HepG2 (cell line): ENCODE measurements around the gene GGA1. TPM values are rescaled to one million over a fixed set of nuclear protein-coding genes. Genes with fewer than 3 reads are reported as not detected.

ENCODE experiments used
- ATF3 ChIP-seq: sonication (generic); formaldehyde crosslinking; IDR thresholded peaks from 2 replicates; pipeline ENCODE4 v1.4.0; 2020; ENCODE audit warnings: missing genetic modification reagents
- BRCA1 ChIP-seq: sonication (generic); formaldehyde crosslinking; IDR thresholded peaks from 2 replicates; pipeline ENCODE4 v1.4.0; 2020; ENCODE audit warnings: missing genetic modification reagents
- DRAP1 ChIP-seq: IDR thresholded peaks from 2 replicates; pipeline ENCODE4 v1.6.1; 2016; ENCODE audit warnings: missing genetic modification reagents, missing compliant biosample characterization
- EP300 ChIP-seq, 3 experiments: sonication (generic) in 1 of 3; formaldehyde crosslinking in 1 of 3; IDR thresholded peaks; 2 replicates each; pipeline versions ENCODE4 v1.5.1 to v1.6.1; 2011 to 2020; ENCODE audit warnings: low read depth in 2 of 3, low read length in 2 of 3, borderline replicate concordance in 1 of 3, improper control_type of control experiment in 1 of 3, mild to moderate bottlenecking in 1 of 3, missing genetic modification reagents in 1 of 3, moderate library complexity in 1 of 3
- FOXA3 ChIP-seq: IDR thresholded peaks from 2 replicates; pipeline ENCODE4 v1.6.1; 2016; ENCODE audit warnings: missing genetic modification reagents, missing compliant biosample characterization
- FOXO1 ChIP-seq: sonication (generic); formaldehyde crosslinking; IDR thresholded peaks from 2 replicates; pipeline ENCODE4 v1.4.0; 2020; ENCODE audit warnings: missing genetic modification reagents
- JUN ChIP-seq: sonication (generic); formaldehyde crosslinking; IDR thresholded peaks from 2 replicates; pipeline ENCODE4 v1.4.0; 2020; ENCODE audit warnings: mild to moderate bottlenecking, missing genetic modification reagents
- LCORL ChIP-seq, 2 experiments: fragments of 450-650 bp in 1 of 2; sonication (generic) in 1 of 2; formaldehyde crosslinking in 1 of 2; IDR thresholded peaks; 2 replicates each; pipeline versions ENCODE4 v1.5.0 to v1.6.1; 2017 to 2020; ENCODE audit warnings: antibody characterized with exemption in 1 of 2, missing genetic modification reagents in 1 of 2
- LRRFIP1 ChIP-seq: sonication (generic); formaldehyde crosslinking; conservative IDR thresholded peaks from 2 replicates; pipeline ENCODE4 v1.4.0; 2020; ENCODE audit warnings: missing genetic modification reagents
- MBD4 ChIP-seq: IDR thresholded peaks from 2 replicates; pipeline ENCODE4 v1.6.1; 2012; ENCODE audit warnings: low read length, inconsistent platforms, borderline replicate concordance
- MIER3 ChIP-seq: IDR thresholded peaks from 2 replicates; pipeline ENCODE4 v1.6.1; 2016; ENCODE audit warnings: missing compliant biosample characterization, borderline replicate concordance
- ZBTB37 ChIP-seq: sonication (generic); formaldehyde crosslinking; IDR thresholded peaks from 2 replicates; pipeline ENCODE4 v1.4.0; 2020; ENCODE audit warnings: mild to moderate bottlenecking, missing genetic modification reagents
- ZC3H4 ChIP-seq: sonication (generic); formaldehyde crosslinking; IDR thresholded peaks from 2 replicates; pipeline ENCODE4 v1.4.0; 2020; ENCODE audit warnings: missing genetic modification reagents, borderline replicate concordance
- ZNF121 ChIP-seq: sonication (generic); formaldehyde crosslinking; IDR thresholded peaks from 2 replicates; pipeline ENCODE4 v1.5.0; 2020; ENCODE audit warnings: mild to moderate bottlenecking, missing genetic modification reagents
- ZNF296 ChIP-seq: sonication (generic); formaldehyde crosslinking; conservative IDR thresholded peaks from 2 replicates; pipeline ENCODE4 v1.5.0; 2020; ENCODE audit warnings: mild to moderate bottlenecking, missing genetic modification reagents
- ZNF3 ChIP-seq: IDR thresholded peaks from 2 replicates; pipeline ENCODE4 v1.7.0; 2017; ENCODE audit warnings: inconsistent platforms
- ZNF547 ChIP-seq: sonication (generic); formaldehyde crosslinking; IDR thresholded peaks from 2 replicates; pipeline ENCODE4 v1.5.1; 2020; ENCODE audit warnings: mild to moderate bottlenecking, missing genetic modification reagents
- ZNF552 ChIP-seq: sonication (generic); formaldehyde crosslinking; IDR thresholded peaks from 2 replicates; pipeline ENCODE4 v1.9.0; 2022; ENCODE audit warnings: missing genetic modification reagents, mild to moderate bottlenecking, borderline replicate concordance
- ZNF652 ChIP-seq: IDR thresholded peaks from 2 replicates; pipeline ENCODE4 v1.6.1; 2016; ENCODE audit warnings: low read depth, borderline replicate concordance
- ZSCAN12 ChIP-seq: sonication (generic); formaldehyde crosslinking; IDR thresholded peaks from 2 replicates; pipeline ENCODE4 v1.9.0; 2021; ENCODE audit warnings: mild to moderate bottlenecking, missing genetic modification reagents
- ZSCAN9 ChIP-seq: IDR thresholded peaks from 2 replicates; pipeline ENCODE4 v1.6.1; 2016; ENCODE audit warnings: borderline replicate concordance
- ZZZ3 ChIP-seq: sonication (generic); formaldehyde crosslinking; IDR thresholded peaks from 2 replicates; pipeline ENCODE4 v1.4.0; 2020; ENCODE audit warnings: missing genetic modification reagents, mild to moderate bottlenecking, borderline replicate concordance
- polyA plus RNA-seq, 8 experiments: library from polyadenylated mRNA; depleted of rRNA in 3 of 8; stranded (reverse) in 7 of 8; unstranded in 1 of 8; fragments of >200 nt; fragmentation: Illumina TruSeq in 4 of 8; extraction: Trizol in 4 of 8; gene quantifications; 2 replicates each; pipeline versions ENCODE4 v1.2.1 to v1.2.3, GENCODE V29; 2011 to 2016; ENCODE audit warnings: low read depth in 4 of 8, missing spikeins in 1 of 8, mixed read lengths in 1 of 8; ENCODE audit not compliant: insufficient read depth in 1 of 8
- total RNA-seq, 5 experiments: library from RNA; depleted of rRNA; stranded (reverse); fragments of >200 nt; fragmentation: Illumina TruSeq; extraction: Trizol; gene quantifications; 2 replicates each; pipeline ENCODE4 v1.2.3, GENCODE V29; 2016; ENCODE audit warnings: low read depth in 1 of 5
- TF ChIP-seq, protein P1 (sequence below): sonication (generic); formaldehyde crosslinking; IDR thresholded peaks from 2 replicates; pipeline ENCODE4 v1.4.0; 2020; ENCODE audit warnings: missing genetic modification reagents

The GGA1 gene
- total and polyA plus RNA-seq, 2 of the 13 experiments (the other 11 are each of a cell fraction or from before 2014, with no cell fraction given), result 29.1 to 87.2 TPM

- no peak for TF ChIP-seq ZNF547 (CRISPR knock-in tag)
- no peak for TF ChIP-seq ZSCAN12 (CRISPR knock-in tag)
- no peak for TF ChIP-seq ZZZ3 (CRISPR knock-in tag)
- no peak for TF ChIP-seq BRCA1 (CRISPR knock-in tag)
- no peak for TF ChIP-seq ZNF552 (CRISPR knock-in tag)
- 0 out of 2 replicates have a peak, but pooled peaks have one; percentile 62 for TF ChIP-seq ZNF121 (CRISPR knock-in tag)
- TF ChIP-seq ZNF3 (CRISPR knock-in tag), result no peak
- no peak for TF ChIP-seq EP300 (IDR thresholded peaks at IDR 0.05; ENCODE audit: low read depth in 2 of 2, low read length in 2 of 2)
- no peak for TF ChIP-seq EP300 (CRISPR knock-in tag; IDR thresholded peaks at IDR 0.05; ENCODE audit: borderline replicate concordance)
- TF ChIP-seq DRAP1, result no peak; the same call in 1 of the 2 replicates
- peak; percentile 60; the same call in 1 of the 2 replicates for TF ChIP-seq ZSCAN9 (CRISPR knock-in tag)
- no peak for TF ChIP-seq ATF3 (CRISPR knock-in tag)
- TF ChIP-seq LRRFIP1 (CRISPR knock-in tag), result no peak
- no peak for TF ChIP-seq MBD4
- TF ChIP-seq ZNF652, result peak; percentile 93
- no peak for TF ChIP-seq JUN (CRISPR knock-in tag)
- no peak for TF ChIP-seq ZBTB37 (CRISPR knock-in tag)
- TF ChIP-seq, protein P1, sequence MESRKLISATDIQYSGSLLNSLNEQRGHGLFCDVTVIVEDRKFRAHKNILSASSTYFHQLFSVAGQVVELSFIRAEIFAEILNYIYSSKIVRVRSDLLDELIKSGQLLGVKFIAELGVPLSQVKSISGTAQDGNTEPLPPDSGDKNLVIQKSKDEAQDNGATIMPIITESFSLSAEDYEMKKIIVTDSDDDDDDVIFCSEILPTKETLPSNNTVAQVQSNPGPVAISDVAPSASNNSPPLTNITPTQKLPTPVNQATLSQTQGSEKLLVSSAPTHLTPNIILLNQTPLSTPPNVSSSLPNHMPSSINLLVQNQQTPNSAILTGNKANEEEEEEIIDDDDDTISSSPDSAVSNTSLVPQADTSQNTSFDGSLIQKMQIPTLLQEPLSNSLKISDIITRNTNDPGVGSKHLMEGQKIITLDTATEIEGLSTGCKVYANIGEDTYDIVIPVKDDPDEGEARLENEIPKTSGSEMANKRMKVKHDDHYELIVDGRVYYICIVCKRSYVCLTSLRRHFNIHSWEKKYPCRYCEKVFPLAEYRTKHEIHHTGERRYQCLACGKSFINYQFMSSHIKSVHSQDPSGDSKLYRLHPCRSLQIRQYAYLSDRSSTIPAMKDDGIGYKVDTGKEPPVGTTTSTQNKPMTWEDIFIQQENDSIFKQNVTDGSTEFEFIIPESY (CRISPR knock-in tag), result peak; percentile 40; the same call in 1 of the 2 replicates
- no peak for TF ChIP-seq ZC3H4 (CRISPR knock-in tag)
- 0 out of 2 replicates have a peak, but pooled peaks have one; percentile 47 for TF ChIP-seq FOXO1 (CRISPR knock-in tag)
- TF ChIP-seq ZNF296 (CRISPR knock-in tag), result no peak
- TF ChIP-seq FOXA3 (CRISPR knock-in tag), result peak; percentile 45; the same call in 1 of the 2 replicates
- no peak for TF ChIP-seq MIER3 (CRISPR knock-in tag)
- no peak for TF ChIP-seq LCORL (IDR thresholded peaks at IDR 0.05)
- peak; percentile 66 for TF ChIP-seq LCORL (CRISPR knock-in tag; IDR thresholded peaks at IDR 0.05)
These were observed 1.4 kb upstream of the GGA1 start (continued) for GRCh38 chr22:37607010-37607934.
